NB4 (cell line): ENCODE results near the gene COL16A1.

Source experiments
- DNase-seq: peaks from one replicate; pipeline ENCODE4 v3.0.0; 2010; ENCODE audit warnings: low read depth
- H3K4me3 ChIP-seq: one replicate; pipeline ENCODE4 v1.5.1; 2011; ENCODE audit warnings: mild to moderate bottlenecking, low read depth, low read length, moderate library complexity
- CTCF ChIP-seq: IDR thresholded peaks from one replicate; pipeline ENCODE4 v1.5.1; 2012; ENCODE audit warnings: low read depth, low read length
- MAX ChIP-seq: IDR thresholded peaks from 2 replicates; pipeline ENCODE4 v1.6.1; 2011; ENCODE audit warnings: low read depth, low read length
- MYC ChIP-seq: IDR thresholded peaks from 2 replicates; pipeline ENCODE4 v1.6.1; 2011; ENCODE audit warnings: low read depth, low read length
- POLR2A ChIP-seq: IDR thresholded peaks from 2 replicates; pipeline ENCODE4 v1.6.1; 2011; ENCODE audit warnings: mild to moderate bottlenecking; ENCODE audit not compliant: insufficient read length; ENCODE audit errors: extremely low read depth

COL16A1 gene

GRCh38 chr1:31749785-31750735 lies 46.2 kb upstream of the COL16A1 start:
- H3K4me3 ChIP-seq, result no peak overlapping the region
- no peak for TF ChIP-seq MAX
- TF ChIP-seq MYC, result no peak
- TF ChIP-seq POLR2A, result no peak
- no peak for TF ChIP-seq CTCF
- peak; percentile 34 for DNase-seq

- TF ChIP-seq POLR2A, result no peak
- TF ChIP-seq MAX, result no peak
- no peak for TF ChIP-seq CTCF
- no peak for TF ChIP-seq MYC
- no peak for DNase-seq
- no peak overlapping the region for H3K4me3 ChIP-seq
These were observed 44.5 kb upstream of the COL16A1 start for GRCh38 chr1:31748365-31748764.

GRCh38 chr1:31747304-31747703 lies 43.5 kb upstream of the COL16A1 start:
- no peak for DNase-seq
- no peak overlapping the region for H3K4me3 ChIP-seq
- TF ChIP-seq CTCF (no peak), POLR2A (no peak), MYC (no peak), MAX (no peak)

GRCh38 chr1:31746687-31747086 lies 42.9 kb upstream of the COL16A1 start:
- no peak for TF ChIP-seq MYC
- TF ChIP-seq MAX, result no peak
- TF ChIP-seq CTCF, result no peak
- no peak for TF ChIP-seq POLR2A
- DNase-seq, result no peak
- H3K4me3 ChIP-seq, result no peak overlapping the region

GRCh38 chr1:31745946-31746670 lies 42.3 kb upstream of the COL16A1 start:
- TF ChIP-seq MAX, result no peak
- no peak for TF ChIP-seq MYC
- no peak for TF ChIP-seq POLR2A
- no peak for TF ChIP-seq CTCF
- DNase-seq, result no peak

More at GRCh38 chr1:31745946-31746670, 42.3 kb upstream of the COL16A1 start:
- H3K4me3 ChIP-seq, result no peak overlapping the region
